H9 (cell line): ENCODE data around the gene BRD9. TPM values are rescaled to one million over a fixed set of nuclear protein-coding genes. Genes with fewer than 3 reads are reported as not detected.
A peak's percentile ranks its signal among the peaks of the same experiment; 100 is the strongest.
"Not testable (repeated sequence)": the region's sequence is repeated elsewhere in the genome, so short reads cannot be mapped to it uniquely, and the experiment has no call there.

Experiments
- DNase-seq: peaks from one replicate; pipeline ENCODE4 v3.0.0-alpha.2; 2017
- H2AFZ ChIP-seq: one replicate; pipeline ENCODE4 v1.6.1; 2013; ENCODE audit warnings: mild to moderate bottlenecking, low read length, control low read depth, moderate library complexity
- H2AK5ac ChIP-seq: 2 replicates; pipeline ENCODE4 v1.6.1; 2013; ENCODE audit warnings: low read length, control low read depth, mixed read lengths; ENCODE audit not compliant: insufficient read length
- H2BK120ac ChIP-seq: one replicate; pipeline ENCODE4 v1.6.1; 2013; ENCODE audit warnings: low read depth, mild to moderate bottlenecking, low read length, control low read depth, inconsistent platforms; ENCODE audit not compliant: poor library complexity, severe bottlenecking
- H2BK12ac ChIP-seq: 2 replicates; pipeline ENCODE4 v1.6.1; 2013; ENCODE audit warnings: low read length, control low read depth, mixed read lengths, low read depth; ENCODE audit not compliant: insufficient read length
- H2BK15ac ChIP-seq: 2 replicates; pipeline ENCODE4 v1.6.1; 2013; ENCODE audit warnings: low read depth, low read length, control low read depth
- H2BK20ac ChIP-seq: one replicate; pipeline ENCODE4 v1.6.1; 2013; ENCODE audit warnings: low read depth, mild to moderate bottlenecking, low read length, control low read depth, inconsistent platforms; ENCODE audit not compliant: poor library complexity, severe bottlenecking
- H2BK5ac ChIP-seq: 2 replicates; pipeline ENCODE4 v1.6.1; 2013; ENCODE audit warnings: low read length, control low read depth, mixed read lengths; ENCODE audit not compliant: insufficient read length
- H3K14ac ChIP-seq: 2 replicates; pipeline ENCODE4 v1.6.1; 2013; ENCODE audit warnings: low read length, control low read depth; ENCODE audit not compliant: insufficient read depth
- H3K18ac ChIP-seq: 2 replicates; pipeline ENCODE4 v1.6.1; 2013; ENCODE audit warnings: low read depth, mild to moderate bottlenecking, mixed read lengths, low read length, control low read depth; ENCODE audit not compliant: insufficient read length
- H3K23ac ChIP-seq: 2 replicates; pipeline ENCODE4 v1.6.1; 2013; ENCODE audit warnings: low read length, control low read depth, mixed read lengths, low read depth; ENCODE audit not compliant: insufficient read length
- H3K23me2 ChIP-seq: 2 replicates; pipeline ENCODE4 v1.6.1; 2013; ENCODE audit warnings: low read depth, mild to moderate bottlenecking, mixed read lengths, low read length, control low read depth; ENCODE audit not compliant: insufficient read length, poor library complexity, severe bottlenecking
- H3K27ac ChIP-seq: 2 replicates; pipeline ENCODE4 v1.5.1; 2013; ENCODE audit warnings: low read length, control low read depth, mixed read lengths, low read depth; ENCODE audit not compliant: insufficient read length
- H3K27me3 ChIP-seq: 2 replicates; pipeline ENCODE4 v1.6.1; 2013; ENCODE audit warnings: low read length, control low read depth, inconsistent platforms; ENCODE audit not compliant: insufficient read depth
- H3K4ac ChIP-seq: 2 replicates; pipeline ENCODE4 v1.6.1; 2013; ENCODE audit warnings: low read depth, mild to moderate bottlenecking, control low read depth, inconsistent platforms, low read length, moderate library complexity
- H3K4me1 ChIP-seq: 2 replicates; pipeline ENCODE4 v1.6.1; 2013; ENCODE audit warnings: low read length, control low read depth, inconsistent platforms; ENCODE audit not compliant: insufficient read depth
- H3K4me2 ChIP-seq: 2 replicates; pipeline ENCODE4 v1.6.1; 2013; ENCODE audit warnings: low read length, control low read depth, mixed read lengths; ENCODE audit not compliant: insufficient read length, insufficient read depth
- H3K56ac ChIP-seq: 2 replicates; pipeline ENCODE4 v1.6.1; 2013; ENCODE audit warnings: low read depth, mild to moderate bottlenecking, mixed read lengths, low read length, control low read depth; ENCODE audit not compliant: insufficient read length
- H3K79me1 ChIP-seq: 2 replicates; pipeline ENCODE4 v1.6.1; 2013; ENCODE audit warnings: low read depth, mild to moderate bottlenecking, moderate library complexity, low read length, control low read depth, inconsistent platforms; ENCODE audit not compliant: insufficient read depth, poor library complexity, severe bottlenecking
- H3K79me2 ChIP-seq: 2 replicates; pipeline ENCODE4 v1.6.1; 2013; ENCODE audit warnings: low read length, control low read depth, inconsistent platforms; ENCODE audit not compliant: insufficient read depth
- H3K9ac ChIP-seq: 2 replicates; pipeline ENCODE4 v1.6.1; 2013; ENCODE audit warnings: low read length, control low read depth, mixed read lengths; ENCODE audit not compliant: insufficient read length; ENCODE audit errors: extremely low read depth
- H3K9me3 ChIP-seq: one replicate; pipeline ENCODE4 v1.6.1; 2013; ENCODE audit warnings: low read depth, low read length, inconsistent platforms; ENCODE audit not compliant: control insufficient read depth
- H3T11ph ChIP-seq: one replicate; pipeline ENCODE4 v1.6.1; 2013; ENCODE audit warnings: mild to moderate bottlenecking, low read length, control low read depth, inconsistent platforms
- H4K20me1 ChIP-seq: one replicate; pipeline ENCODE4 v1.6.1; 2013; ENCODE audit not compliant: control insufficient read depth, insufficient read length, insufficient read depth
- H4K5ac ChIP-seq: 2 replicates; pipeline ENCODE4 v1.6.1; 2013; ENCODE audit warnings: low read depth, mild to moderate bottlenecking, mixed read lengths, low read length, control low read depth; ENCODE audit not compliant: insufficient read length
- H4K8ac ChIP-seq: replicated peaks from 2 replicates; pipeline ENCODE4 v1.6.1; 2013; ENCODE audit warnings: low read length, control low read depth, mixed read lengths, low read depth; ENCODE audit not compliant: insufficient read length
- H4K91ac ChIP-seq: 2 replicates; pipeline ENCODE4 v1.6.1; 2013; ENCODE audit warnings: low read depth, mild to moderate bottlenecking, moderate library complexity, mixed read lengths, low read length, control low read depth; ENCODE audit not compliant: insufficient read length
- H3K27ac Mint-ChIP-seq, 3 experiments: 2 replicates in 2 of 3; 3 replicates in 1 of 3; pipeline ENCODE4 v1.8.0; 2020 to 2021; ENCODE audit warnings: mixed read lengths in 3 of 3, mild to moderate bottlenecking in 1 of 3, moderate library complexity in 1 of 3
- H3K27me3 Mint-ChIP-seq: 2 replicates; pipeline ENCODE4 v1.8.0; 2021; ENCODE audit warnings: low read depth, mild to moderate bottlenecking, moderate library complexity, mixed read lengths
- H3K36me3 Mint-ChIP-seq, 3 experiments: 2 replicates in 2 of 3; 3 replicates in 1 of 3; pipeline ENCODE4 v1.8.0; 2020 to 2021; ENCODE audit warnings: low read depth in 3 of 3, mixed read lengths in 3 of 3; ENCODE audit not compliant: insufficient read depth in 1 of 3
- H3K4me1 Mint-ChIP-seq, 2 experiments: 2 replicates each; pipeline ENCODE4 v1.8.0; 2020; ENCODE audit warnings: mixed read lengths in 2 of 2
- H3K4me3 Mint-ChIP-seq, 2 experiments: 2 replicates in 1 of 2; 3 replicates in 1 of 2; pipeline ENCODE4 v1.8.0; 2020 to 2021; ENCODE audit warnings: mild to moderate bottlenecking in 2 of 2, mixed read lengths in 2 of 2, moderate library complexity in 1 of 2
- H3K9me3 Mint-ChIP-seq, 2 experiments: 2 replicates in 1 of 2; 3 replicates in 1 of 2; pipeline ENCODE4 v1.8.0; 2020; ENCODE audit warnings: mild to moderate bottlenecking in 2 of 2, mixed read lengths in 2 of 2, moderate library complexity in 1 of 2
- WGBS: extraction: QIAGEN DNeasy Blood & Tissue Kit; methylation state at CpG from one replicate; pipeline ENCODE4 v1.1.7; 2013; ENCODE audit warnings: missing lambda C conversion rate, low lambda C conversion rate, mixed read lengths; ENCODE audit not compliant: insufficient read length; ENCODE audit errors: extremely low coverage; 5-methylcytosine and 5-hydroxymethylcytosine counted together
- total RNA-seq: library from RNA; stranded (reverse); gene quantifications from 2 replicates; pipeline ENCODE4 v1.2.1, GENCODE V29; 2021
- TF ChIP-seq, protein P1 (sequence below): fragments of 200-600 bp; sonication (generic); conservative IDR thresholded peaks from 3 replicates; pipeline ENCODE4 v1.8.0; 2021; ENCODE audit warnings: antibody characterized with exemption, mild to moderate bottlenecking

BRD9 gene
- total RNA-seq, 1 experiment from 2014 or later: 70.5 TPM

DNA sequence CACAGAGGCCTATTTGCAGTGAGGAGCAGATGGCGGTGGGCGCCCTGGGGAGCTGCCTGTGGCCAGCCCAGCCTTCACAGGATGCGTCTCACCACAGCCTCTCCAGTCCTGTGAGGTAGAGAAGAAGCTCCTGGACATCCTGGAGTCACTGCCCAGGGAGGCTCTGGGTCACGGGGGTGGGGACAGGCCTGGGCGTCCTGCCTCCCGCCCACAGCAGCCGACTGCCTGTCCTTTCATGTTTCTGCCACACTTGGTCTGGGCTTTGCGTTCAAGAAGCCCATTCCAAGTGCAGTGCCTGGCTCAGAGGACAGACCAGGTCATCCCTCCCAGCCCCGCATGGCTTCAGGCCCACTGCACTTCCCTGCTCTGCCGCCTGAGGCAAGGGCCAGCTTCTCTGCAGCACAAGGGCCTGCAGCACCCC lies 54.2 kb downstream of the BRD9 start:
- H3K9ac ChIP-seq, H3K23ac ChIP-seq, H3K4me1 Mint-ChIP-seq, H3T11ph ChIP-seq, H3K27ac ChIP-seq, H4K5ac ChIP-seq, H2BK20ac ChIP-seq, H4K20me1 ChIP-seq, H3K4ac ChIP-seq, H2AFZ ChIP-seq, H2BK12ac ChIP-seq, H3K4me2 ChIP-seq, H4K91ac ChIP-seq, H2BK120ac ChIP-seq, H3K27ac Mint-ChIP-seq, H3K79me2 ChIP-seq, H3K79me1 ChIP-seq, H3K14ac ChIP-seq, H3K18ac ChIP-seq, H3K4me1 ChIP-seq, H3K27me3 ChIP-seq, H3K27me3 Mint-ChIP-seq, H3K4me3 Mint-ChIP-seq, H2BK15ac ChIP-seq, H3K56ac ChIP-seq, H3K9me3 Mint-ChIP-seq, H4K8ac ChIP-seq, H3K23me2 ChIP-seq, H3K9me3 ChIP-seq, H2AK5ac ChIP-seq, H2BK5ac ChIP-seq: not testable (repeated sequence)
- peak; percentile 55 for DNase-seq
- peaks cover 0 to 16% (median 5%) of the 10 kb centered on the region in 3 experiments; a peak in 4 of 7 replicates for H3K36me3 Mint-ChIP-seq
- WGBS: no CpG with 5 or more reads among the region's 10 CpGs
- TF ChIP-seq, protein P1, sequence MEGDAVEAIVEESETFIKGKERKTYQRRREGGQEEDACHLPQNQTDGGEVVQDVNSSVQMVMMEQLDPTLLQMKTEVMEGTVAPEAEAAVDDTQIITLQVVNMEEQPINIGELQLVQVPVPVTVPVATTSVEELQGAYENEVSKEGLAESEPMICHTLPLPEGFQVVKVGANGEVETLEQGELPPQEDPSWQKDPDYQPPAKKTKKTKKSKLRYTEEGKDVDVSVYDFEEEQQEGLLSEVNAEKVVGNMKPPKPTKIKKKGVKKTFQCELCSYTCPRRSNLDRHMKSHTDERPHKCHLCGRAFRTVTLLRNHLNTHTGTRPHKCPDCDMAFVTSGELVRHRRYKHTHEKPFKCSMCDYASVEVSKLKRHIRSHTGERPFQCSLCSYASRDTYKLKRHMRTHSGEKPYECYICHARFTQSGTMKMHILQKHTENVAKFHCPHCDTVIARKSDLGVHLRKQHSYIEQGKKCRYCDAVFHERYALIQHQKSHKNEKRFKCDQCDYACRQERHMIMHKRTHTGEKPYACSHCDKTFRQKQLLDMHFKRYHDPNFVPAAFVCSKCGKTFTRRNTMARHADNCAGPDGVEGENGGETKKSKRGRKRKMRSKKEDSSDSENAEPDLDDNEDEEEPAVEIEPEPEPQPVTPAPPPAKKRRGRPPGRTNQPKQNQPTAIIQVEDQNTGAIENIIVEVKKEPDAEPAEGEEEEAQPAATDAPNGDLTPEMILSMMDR: peak; percentile 26; the same call in 1 of the 3 replicates

DNA sequence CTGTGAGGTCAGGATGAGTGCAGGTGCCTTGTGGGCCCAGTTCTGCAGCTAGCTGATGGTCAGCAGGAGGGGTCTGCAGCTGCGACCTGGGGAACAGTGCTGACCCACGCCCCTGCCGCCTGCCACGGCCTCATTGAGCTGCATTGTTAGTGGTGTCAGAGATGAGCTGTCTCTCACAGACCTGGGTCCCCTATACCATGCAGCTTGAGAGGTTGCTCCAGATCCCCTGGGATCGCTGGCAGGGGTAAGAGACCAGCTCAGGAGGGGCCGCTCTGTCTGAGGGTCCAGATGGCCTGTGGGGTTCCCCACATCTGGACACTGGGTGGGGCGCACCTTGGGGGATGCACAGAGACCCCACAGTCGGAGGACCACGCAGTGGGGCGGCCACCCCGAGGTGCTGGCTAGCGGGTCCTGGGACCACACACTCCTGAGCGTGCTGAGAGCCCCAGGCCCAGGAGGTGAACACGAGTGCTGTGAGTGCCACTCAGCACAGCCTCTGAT lies 54.9 kb downstream of the BRD9 start:
- peaks cover 0 to 12% (median 5%) of the 10 kb centered on the region in 3 experiments; a peak in 4 of 7 replicates for H3K36me3 Mint-ChIP-seq
- DNase-seq: peak; percentile 17
- H3K18ac ChIP-seq, H2BK15ac ChIP-seq, H3K23me2 ChIP-seq, H3K9me3 Mint-ChIP-seq, H3K27ac ChIP-seq, H2BK120ac ChIP-seq, H3K27ac Mint-ChIP-seq, H3K79me1 ChIP-seq, H3K23ac ChIP-seq, H3K9ac ChIP-seq, H3K27me3 Mint-ChIP-seq, H3K4me1 Mint-ChIP-seq, H4K91ac ChIP-seq, H3K4me3 Mint-ChIP-seq, H3K27me3 ChIP-seq, H3K4me2 ChIP-seq, H2AK5ac ChIP-seq, H3K4me1 ChIP-seq, H2BK20ac ChIP-seq, H3K56ac ChIP-seq, H4K5ac ChIP-seq, H3T11ph ChIP-seq, H2BK5ac ChIP-seq, H3K9me3 ChIP-seq, H3K79me2 ChIP-seq, H2BK12ac ChIP-seq, H3K14ac ChIP-seq, H2AFZ ChIP-seq, H4K8ac ChIP-seq, H3K4ac ChIP-seq, H4K20me1 ChIP-seq: not testable (repeated sequence)
- WGBS: no CpG with 5 or more reads among the region's 14 CpGs
